Bronchial epithelial cell (primary cell): ENCODE data around the gene IKZF3. TPM values are rescaled to one million over a fixed set of nuclear protein-coding genes. Genes with fewer than 3 reads are reported as not detected.

Source experiments
- DNase-seq: peaks from one replicate; pipeline ENCODE4 v3.0.0-alpha.2; 2010; ENCODE audit warnings: low read depth
- FAIRE-seq: peaks from 2 replicates; lab custom pipeline; 2011; peaks lifted over from hg19 to GRCh38; lab: Jason Lieb, UNC
- H3K27me3 ChIP-seq: 2 replicates; pipeline ENCODE4 v1.5.1; 2011; ENCODE audit warnings: low read length; ENCODE audit not compliant: control insufficient read depth, insufficient read depth
- H3K36me3 ChIP-seq: 2 replicates; pipeline ENCODE4 v1.5.1; 2011; ENCODE audit warnings: low read length; ENCODE audit not compliant: control insufficient read depth, insufficient read depth
- H3K4me3 ChIP-seq: 2 replicates; pipeline ENCODE4 v1.5.1; 2011; ENCODE audit warnings: mild to moderate bottlenecking, low read depth, low read length, control low read depth
- total RNA-seq: library from RNA; depleted of rRNA; stranded (reverse); fragments of >200 nt; gene quantifications from 2 replicates; pipeline ENCODE4 v1.2.1, GENCODE V29; 2014
- TF ChIP-seq, protein P1 (sequence below): IDR thresholded peaks from 2 replicates; pipeline ENCODE4 v1.5.1; 2011; ENCODE audit warnings: mild to moderate bottlenecking, moderate library complexity, low read length, control low read depth, inconsistent platforms; ENCODE audit not compliant: insufficient read depth, severe bottlenecking

The IKZF3 gene
- total RNA-seq, 1 donor from 2014 or later, result not detected

DNA sequence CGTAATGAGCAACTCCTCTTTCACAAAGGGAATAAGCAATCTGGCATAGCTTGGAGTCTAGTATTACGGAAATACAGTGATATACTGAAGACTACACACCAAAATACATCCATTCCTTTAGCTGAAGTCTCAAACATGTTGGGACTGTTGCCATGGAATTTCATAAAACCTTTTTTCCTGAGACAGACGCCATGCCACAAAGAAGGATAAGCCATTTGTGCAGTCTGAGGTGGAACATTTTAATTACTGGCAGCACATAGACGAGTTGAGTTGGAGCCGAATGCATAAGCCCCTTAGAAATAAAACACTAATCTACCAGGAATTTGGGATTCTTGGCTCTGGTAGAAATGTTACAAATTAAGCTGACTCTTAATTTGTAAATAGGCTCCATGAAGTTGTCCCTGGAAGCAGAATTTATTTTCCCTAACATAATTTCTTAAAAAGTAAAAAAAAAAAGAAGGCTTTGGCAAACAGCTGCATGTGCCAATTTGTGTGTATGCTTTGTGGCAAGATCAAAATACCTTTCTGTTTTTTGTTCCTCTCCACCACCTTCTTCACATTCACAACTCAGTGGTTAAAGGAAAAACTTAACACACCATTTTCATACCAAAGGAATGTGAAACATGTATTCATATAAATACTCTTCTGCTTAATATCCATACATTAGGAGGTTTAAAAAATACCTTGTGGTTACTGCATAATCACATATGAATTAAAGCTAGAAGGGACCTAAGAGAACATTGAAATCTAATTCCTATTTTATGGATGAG is 100.9 kb downstream of the IKZF3 start:
- Histone ChIP-seq H3K27me3 (peaks cover 7% of the 10 kb centered on the region), H3K4me3 (no peak overlapping the region), H3K36me3 (no peaks in the 10 kb centered on the region)
- FAIRE-seq, result no peak
- peak; percentile 35 for DNase-seq
- TF ChIP-seq, protein P1, sequence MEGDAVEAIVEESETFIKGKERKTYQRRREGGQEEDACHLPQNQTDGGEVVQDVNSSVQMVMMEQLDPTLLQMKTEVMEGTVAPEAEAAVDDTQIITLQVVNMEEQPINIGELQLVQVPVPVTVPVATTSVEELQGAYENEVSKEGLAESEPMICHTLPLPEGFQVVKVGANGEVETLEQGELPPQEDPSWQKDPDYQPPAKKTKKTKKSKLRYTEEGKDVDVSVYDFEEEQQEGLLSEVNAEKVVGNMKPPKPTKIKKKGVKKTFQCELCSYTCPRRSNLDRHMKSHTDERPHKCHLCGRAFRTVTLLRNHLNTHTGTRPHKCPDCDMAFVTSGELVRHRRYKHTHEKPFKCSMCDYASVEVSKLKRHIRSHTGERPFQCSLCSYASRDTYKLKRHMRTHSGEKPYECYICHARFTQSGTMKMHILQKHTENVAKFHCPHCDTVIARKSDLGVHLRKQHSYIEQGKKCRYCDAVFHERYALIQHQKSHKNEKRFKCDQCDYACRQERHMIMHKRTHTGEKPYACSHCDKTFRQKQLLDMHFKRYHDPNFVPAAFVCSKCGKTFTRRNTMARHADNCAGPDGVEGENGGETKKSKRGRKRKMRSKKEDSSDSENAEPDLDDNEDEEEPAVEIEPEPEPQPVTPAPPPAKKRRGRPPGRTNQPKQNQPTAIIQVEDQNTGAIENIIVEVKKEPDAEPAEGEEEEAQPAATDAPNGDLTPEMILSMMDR, result no peak

DNA sequence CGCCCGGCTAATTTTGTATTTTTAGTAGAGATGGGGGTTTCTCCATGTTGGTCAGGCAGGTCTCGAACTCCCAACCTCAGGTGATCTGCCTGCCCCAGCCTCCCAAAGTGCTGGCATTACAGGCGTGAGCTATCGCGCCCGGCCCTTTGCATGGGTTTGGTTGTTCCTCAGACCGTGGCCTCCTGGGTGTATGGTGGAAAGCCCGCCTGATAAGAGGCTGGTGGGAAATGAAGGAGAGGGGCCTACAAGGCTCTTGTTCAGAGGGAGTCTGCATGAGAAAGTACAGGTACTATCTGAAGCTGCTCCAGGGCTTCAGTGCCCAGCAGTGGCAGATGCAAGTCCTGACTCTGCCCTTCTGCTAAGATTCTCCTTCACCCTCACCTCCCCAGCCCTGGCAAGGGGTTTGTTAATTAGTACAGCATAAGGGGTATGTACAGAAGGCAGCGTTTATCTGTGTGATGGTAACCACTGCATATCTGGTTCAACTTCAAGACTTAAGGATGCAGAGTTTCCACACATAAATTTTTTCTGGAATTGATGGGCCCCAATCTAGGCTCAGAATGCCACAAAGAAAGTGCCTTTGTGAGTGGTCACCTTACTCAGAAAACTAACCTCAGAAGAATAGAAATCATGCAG is 102.1 kb downstream of the IKZF3 start:
- peaks cover 3% of the 10 kb centered on the region for H3K27me3 ChIP-seq

DNA sequence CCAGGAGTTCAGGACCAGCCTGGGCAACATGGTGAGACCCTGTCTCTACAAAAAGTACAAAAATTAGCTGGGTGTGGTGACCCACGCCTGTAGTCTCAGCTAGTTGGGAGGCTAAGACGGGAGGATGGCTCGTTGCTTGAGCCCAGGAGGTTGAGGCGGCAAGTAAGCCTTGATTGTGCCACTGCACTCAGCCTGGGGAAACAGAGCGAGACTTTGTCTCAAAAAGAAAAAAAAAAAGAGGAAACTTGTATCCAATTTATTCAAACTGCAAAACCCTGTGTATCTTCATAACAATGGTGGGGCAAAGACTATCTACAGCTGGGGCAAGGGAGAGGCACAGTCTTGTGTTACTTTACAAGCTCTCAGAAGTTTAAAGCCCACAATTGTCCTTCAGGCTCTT is 104.9 kb downstream of the IKZF3 start:
- Histone ChIP-seq H3K27me3 (peaks cover 6% of the 10 kb centered on the region), H3K36me3 (no peaks in the 10 kb centered on the region), H3K4me3 (no peak overlapping the region)
- DNase-seq (no peak), FAIRE-seq (no peak)
- TF ChIP-seq, protein P1, result no peak

More for the DNA sequence above, 102.1 kb downstream of the IKZF3 start:
- Histone ChIP-seq H3K4me3 (no peak overlapping the region), H3K36me3 (no peaks in the 10 kb centered on the region)
- DNase-seq (no peak), FAIRE-seq (no peak)
- TF ChIP-seq, protein P1, result no peak

DNA sequence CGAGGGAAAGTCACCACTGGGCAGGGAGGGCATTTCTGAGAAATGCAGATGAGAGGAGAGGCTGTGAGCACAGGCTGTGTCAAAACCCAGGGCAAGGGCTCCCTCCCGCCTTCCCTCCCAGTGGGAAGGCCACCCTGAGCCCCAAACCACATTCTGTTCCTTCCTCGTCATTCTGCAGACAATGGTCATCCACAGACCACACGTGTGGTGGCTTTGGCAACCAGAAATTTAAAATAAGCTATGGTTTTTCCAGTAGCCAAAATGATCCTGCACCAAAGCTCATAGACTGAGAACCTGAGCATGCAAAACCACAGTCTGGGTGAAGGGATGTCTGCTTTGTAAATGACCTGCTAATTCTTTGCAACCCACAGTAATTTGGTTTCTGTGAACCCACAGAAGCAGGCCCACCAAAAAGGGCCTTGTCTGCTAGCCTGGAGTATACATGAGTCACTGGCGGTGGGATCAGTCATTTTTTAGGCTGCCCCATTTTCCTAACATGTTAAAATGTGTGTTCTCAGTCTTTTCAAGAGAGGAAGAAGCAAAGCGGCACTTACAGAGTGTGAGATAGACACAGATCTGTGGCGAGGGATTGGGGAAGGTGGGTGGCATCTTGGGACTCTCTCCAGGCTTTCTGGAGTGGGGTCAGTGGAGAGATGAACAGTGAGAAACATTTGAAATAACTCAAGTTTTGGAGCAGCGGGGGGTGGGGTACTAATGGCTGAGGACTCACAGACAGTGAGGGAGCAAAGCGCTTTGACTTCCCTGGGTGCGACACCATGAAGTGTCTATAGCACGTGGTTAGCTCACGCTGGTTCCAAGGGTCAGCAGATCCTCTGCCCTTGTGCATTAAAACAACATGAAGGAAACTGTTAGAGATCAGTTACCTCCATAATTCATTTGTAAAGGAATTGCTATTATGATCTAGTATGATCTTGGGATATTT is 105.9 kb downstream of the IKZF3 start:
- Histone ChIP-seq H3K27me3 (peaks cover 6% of the 10 kb centered on the region), H3K4me3 (no peak overlapping the region), H3K36me3 (no peaks in the 10 kb centered on the region)
- DNase-seq (no peak), FAIRE-seq (no peak)
- TF ChIP-seq, protein P1, result no peak

DNA sequence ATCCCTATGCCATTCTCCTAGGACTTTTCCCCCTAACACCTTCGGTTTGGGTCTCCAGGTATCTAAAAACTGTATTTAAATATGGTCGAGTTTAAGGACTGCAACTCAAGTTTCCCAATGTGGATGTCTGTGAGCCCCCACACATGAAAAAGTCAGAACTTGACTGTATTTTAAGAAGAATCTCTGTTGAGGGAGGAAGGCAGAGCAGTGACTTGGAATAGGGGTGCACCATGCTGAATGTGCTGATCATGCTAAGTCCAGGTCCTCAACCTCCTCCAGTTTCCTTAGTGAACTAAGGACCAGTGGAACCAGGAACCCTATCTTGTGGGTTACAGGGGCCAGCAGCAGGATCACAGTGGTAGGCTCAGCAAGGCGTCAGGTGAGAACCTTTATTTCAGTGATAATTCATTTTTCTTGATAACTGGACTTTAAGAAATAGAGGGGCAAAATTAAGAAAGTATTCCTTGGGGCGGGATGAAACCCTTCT is 106.9 kb downstream of the IKZF3 start:
- TF ChIP-seq, protein P1, result no peak
- no peak for FAIRE-seq
- DNase-seq, result no peak
- no peaks in the 10 kb centered on the region for H3K36me3 ChIP-seq
- peaks cover 6% of the 10 kb centered on the region for H3K27me3 ChIP-seq
- no peak overlapping the region for H3K4me3 ChIP-seq
